ENCODE results near the gene KLHL3.

DNA sequence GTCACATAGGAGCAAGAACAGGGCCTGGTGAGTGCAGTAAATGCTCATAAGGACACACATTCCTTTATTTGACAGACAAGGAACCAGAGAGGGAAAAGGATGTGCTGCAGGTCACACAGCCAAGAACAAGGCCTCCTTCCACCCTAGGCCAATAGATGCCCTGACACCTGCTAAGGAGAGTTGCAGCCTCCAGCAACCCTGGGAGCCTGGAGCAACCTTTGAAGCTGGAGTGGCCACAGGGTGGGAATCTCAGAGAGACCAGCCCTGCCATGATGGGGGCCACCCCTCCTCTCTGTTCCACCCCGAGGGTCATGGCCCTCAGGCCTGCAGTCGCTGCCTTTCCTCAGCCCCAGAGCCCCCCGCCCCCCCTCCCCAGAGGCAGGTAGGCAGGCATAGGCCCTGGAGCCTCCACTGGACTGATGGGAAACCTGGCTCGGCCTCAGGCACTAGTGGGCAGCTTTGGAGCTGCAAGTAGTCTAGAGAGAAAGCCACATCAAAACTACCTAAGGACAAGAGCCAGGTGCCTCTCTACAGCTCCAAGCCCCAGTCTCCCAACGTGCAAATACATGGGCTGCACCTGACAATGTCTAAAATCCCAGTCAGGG lies 120.6 kb downstream of the KLHL3 start:
- no peak for TF ChIP-seq POLR2A (IDR thresholded peaks at IDR 0.05)
- TF ChIP-seq, protein P1, sequence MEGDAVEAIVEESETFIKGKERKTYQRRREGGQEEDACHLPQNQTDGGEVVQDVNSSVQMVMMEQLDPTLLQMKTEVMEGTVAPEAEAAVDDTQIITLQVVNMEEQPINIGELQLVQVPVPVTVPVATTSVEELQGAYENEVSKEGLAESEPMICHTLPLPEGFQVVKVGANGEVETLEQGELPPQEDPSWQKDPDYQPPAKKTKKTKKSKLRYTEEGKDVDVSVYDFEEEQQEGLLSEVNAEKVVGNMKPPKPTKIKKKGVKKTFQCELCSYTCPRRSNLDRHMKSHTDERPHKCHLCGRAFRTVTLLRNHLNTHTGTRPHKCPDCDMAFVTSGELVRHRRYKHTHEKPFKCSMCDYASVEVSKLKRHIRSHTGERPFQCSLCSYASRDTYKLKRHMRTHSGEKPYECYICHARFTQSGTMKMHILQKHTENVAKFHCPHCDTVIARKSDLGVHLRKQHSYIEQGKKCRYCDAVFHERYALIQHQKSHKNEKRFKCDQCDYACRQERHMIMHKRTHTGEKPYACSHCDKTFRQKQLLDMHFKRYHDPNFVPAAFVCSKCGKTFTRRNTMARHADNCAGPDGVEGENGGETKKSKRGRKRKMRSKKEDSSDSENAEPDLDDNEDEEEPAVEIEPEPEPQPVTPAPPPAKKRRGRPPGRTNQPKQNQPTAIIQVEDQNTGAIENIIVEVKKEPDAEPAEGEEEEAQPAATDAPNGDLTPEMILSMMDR (IDR thresholded peaks at IDR 0.05): no peak

Data from upper lobe of left lung (tissue), 4 donors.